ENCODE measurements around the gene PACS2.

GRCh38 chr14:105430565-105430964 lies 116.0 kb downstream of the PACS2 start:
- TF ChIP-seq CTCF (IDR thresholded peaks at IDR 0.05): no peak
- no peak for TF ChIP-seq EZH2 (IDR thresholded peaks at IDR 0.05; ENCODE audit: borderline replicate concordance, insufficient read depth, low read depth, low read length, poor library complexity, severe bottlenecking)
